AG04450 (cell line): ENCODE results near the gene SCN4A. TPM values are rescaled to one million over a fixed set of nuclear protein-coding genes. Genes with fewer than 3 reads are reported as not detected.
"Not testable (repeated sequence)": the region's sequence is repeated elsewhere in the genome, so short reads cannot be mapped to it uniquely, and the experiment has no call there.

Experiments used
- CTCF ChIA-PET: fragments of 300-600, 350-600 bp; formaldehyde crosslinking; extraction: SDS; loops from one replicate; lab custom pipeline; 2022; ENCODE audit warnings: antibody characterized with exemption, inconsistent platforms; lab: Charles Lee
- POLR2A ChIA-PET: fragments of 350-600 bp; formaldehyde crosslinking; extraction: SDS; loops from one replicate; lab custom pipeline; 2021; ENCODE audit warnings: antibody characterized with exemption, inconsistent platforms; lab: Yijun Ruan, JAX
- DNase-seq: peaks from one replicate; pipeline ENCODE4 v3.0.0-alpha.2; 2011; ENCODE audit warnings: low read depth, low spot score
- H3K27ac ChIP-seq: one replicate; pipeline ENCODE4 v1.5.1; 2012; ENCODE audit warnings: low read depth, low read length, control low read depth
- H3K27me3 ChIP-seq: one replicate; pipeline ENCODE4 v1.6.0; 2012; ENCODE audit warnings: low read length; ENCODE audit not compliant: control insufficient read depth, insufficient read depth
- H3K4me3 ChIP-seq: 2 replicates; pipeline ENCODE4 v1.5.1; 2011; ENCODE audit warnings: mild to moderate bottlenecking, low read depth, low read length, control low read depth
- H3K9me3 ChIP-seq: 2 replicates; pipeline ENCODE4 v1.5.1; 2012; ENCODE audit warnings: low read length; ENCODE audit not compliant: control insufficient read depth, insufficient read depth
- CTCF ChIP-seq: IDR thresholded peaks from 2 replicates; pipeline ENCODE4 v1.5.1; 2011; ENCODE audit warnings: low read depth, low read length, control low read depth, inconsistent platforms
- polyA minus RNA-seq: library from RNA; depleted of rRNA, polyadenylated mRNA; stranded (reverse); fragments of >200 nt; gene quantifications from 2 replicates; pipeline ENCODE4 v1.2.3, GENCODE V29; 2011; rRNA and poly(A)+ RNA removed
- polyA plus RNA-seq: library from polyadenylated mRNA; depleted of rRNA; stranded (reverse); fragments of >200 nt; gene quantifications from 2 replicates; pipeline ENCODE4 v1.2.3, GENCODE V29; 2011; rRNA removed

SCN4A gene
- polyA plus RNA-seq, result 0.01 TPM in 2 replicates
- 0.05 TPM in 1 of 2 replicates, not detected in the other for polyA minus RNA-seq

DNA sequence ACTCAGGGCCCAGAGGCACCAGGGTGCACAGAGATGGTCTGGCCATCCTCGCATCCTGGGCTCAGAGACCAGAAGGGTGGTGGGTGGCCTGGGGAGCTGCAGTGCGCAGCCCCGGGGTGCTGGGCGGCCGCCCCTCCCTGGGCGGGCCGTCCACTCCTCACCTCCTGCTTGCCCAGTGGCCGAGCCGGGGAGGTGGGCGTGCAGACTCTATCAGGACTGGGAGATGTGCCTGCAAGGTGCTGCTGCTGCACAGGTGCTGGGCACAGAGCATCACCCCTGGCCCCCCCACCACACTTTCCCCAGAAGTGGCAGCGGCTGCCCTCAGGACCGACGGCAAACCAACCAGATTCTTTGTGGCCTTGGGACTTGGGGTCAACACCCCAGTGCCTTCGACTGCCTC, at the start of gene SCN4A:
TSS of gene SCN4A (minus strand) at position 123 of the 400 bp plus-strand sequence. CDS start at position 46, 77 bp downstream.
- TF ChIP-seq CTCF, result no peak
- H3K9me3 ChIP-seq, result no peaks in the 10 kb centered on the region; the same call in 1 of the 2 replicates
- CTCF ChIA-PET, result no interaction called here
- no peak within 1 kb of the TSS for H3K4me3 ChIP-seq
- H3K27ac ChIP-seq, result no peak within 1 kb of the TSS
- no peak for DNase-seq
- POLR2A ChIA-PET, result no interaction called here
- H3K27me3 ChIP-seq, result peaks cover 7% of the 10 kb centered on the region

- H3K27ac ChIP-seq, result no peak within 1 kb of the TSS
- ChIA-PET POLR2A (interaction anchor here (0.6 to 0.7 kb wide), 2 partner anchors 109 to 289 kb away, joined by 4 to 5 read pairs; no protein-coding TSS in a partner anchor), CTCF (interaction anchor here (0.6 to 2.5 kb wide), 7 partner anchors 10 to 388 kb away, joined by 3 to 21 read pairs (median 7); partner anchors contain the start of gene GH1)
- H3K4me3 ChIP-seq, result 0 out of 2 replicates have a peak within 1 kb of the TSS, but pooled peaks have one; percentile 4
- no peak for TF ChIP-seq CTCF
- peaks cover 9% of the 10 kb centered on the region for H3K27me3 ChIP-seq
- no peaks in the 10 kb centered on the region; the same call in 1 of the 2 replicates for H3K9me3 ChIP-seq
- DNase-seq, result no peak
Observed at GRCh38 chr17:64020056-64020766, 47.5 kb upstream of the SCN4A start, which contains the start of gene ICAM2. TSS of gene ICAM2 (minus strand) at chr17:64020633. CDS start at chr17:64006691, 13,942 bp downstream.

DNA sequence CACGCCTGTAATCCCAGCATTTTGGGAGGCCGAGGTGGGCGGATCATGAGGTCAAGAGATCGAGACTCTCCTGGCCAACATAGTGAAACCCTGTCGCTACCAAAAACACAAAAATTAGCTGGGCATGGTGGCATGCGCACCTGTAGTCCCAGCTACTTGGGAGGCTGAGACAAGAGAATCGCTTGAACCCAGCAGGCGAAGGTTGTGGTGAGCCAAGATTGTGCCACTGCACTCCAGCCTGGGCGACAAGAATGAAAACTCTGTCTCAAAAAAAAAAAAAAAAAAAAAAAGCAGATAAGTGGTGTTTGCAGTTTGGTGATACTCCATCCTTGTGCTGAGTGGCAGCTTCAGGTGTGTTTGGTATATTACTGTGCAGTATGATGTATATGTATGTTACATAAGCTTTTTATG, 46.8 kb upstream of the SCN4A start:
- not testable (repeated sequence) for H3K27ac ChIP-seq, H3K27me3 ChIP-seq, H3K9me3 ChIP-seq, H3K4me3 ChIP-seq, DNase-seq
- POLR2A ChIA-PET, result interaction anchor here (0.7 kb wide), 1 partner anchor 110 kb away, joined by 5 read pairs; no protein-coding TSS in a partner anchor
- CTCF ChIA-PET, result interaction anchor here (0.7 to 2.5 kb wide), 4 partner anchors 10 to 100 kb away, joined by 7 to 21 read pairs (median 8); partner anchors contain the start of gene GH1

GRCh38 chr17:64017381-64017980, 44.8 kb upstream of the SCN4A start:
- no peak overlapping the region for H3K27ac ChIP-seq
- no peak for DNase-seq
- H3K9me3 ChIP-seq, result no peaks in the 10 kb centered on the region; the same call in 1 of the 2 replicates
- H3K4me3 ChIP-seq, result no peak overlapping the region
- H3K27me3 ChIP-seq, result peaks cover 9% of the 10 kb centered on the region
- POLR2A ChIA-PET, result no interaction called here
- TF ChIP-seq CTCF, result peak; percentile 31; the same call in 1 of the 2 replicates
- CTCF ChIA-PET, result interaction anchor here (0.6 to 2.2 kb wide), 6 partner anchors 8 to 116 kb away, joined by 3 to 6 read pairs (median 4); no protein-coding TSS in a partner anchor

- H3K27me3 ChIP-seq, result peaks cover 6% of the 10 kb centered on the region
- no peaks in the 10 kb centered on the region; the same call in 1 of the 2 replicates for H3K9me3 ChIP-seq
- CTCF ChIA-PET, result interaction anchor here (1.0 to 2.2 kb wide), 5 partner anchors 8 to 97 kb away, joined by 4 to 6 read pairs (median 5); no protein-coding TSS in a partner anchor
- DNase-seq, result no peak
- POLR2A ChIA-PET, result no interaction called here
- H3K4me3 ChIP-seq, result no peak overlapping the region
- no peak for TF ChIP-seq CTCF
- H3K27ac ChIP-seq, result no peak overlapping the region
Observed at GRCh38 chr17:64016974-64017373, 44.3 kb upstream of the SCN4A start.
